ENCODE data around the gene UGT8. TPM values are rescaled to one million over a fixed set of nuclear protein-coding genes. Genes with fewer than 3 reads are reported as not detected.

The UGT8 gene
- total RNA-seq, 8 experiments from 2014 or later = 1.5 to 9.9 (median 3.4) TPM

GRCh38 chr4:114727461-114727860 lies 128.9 kb downstream of the UGT8 start:
- H3K4me1 ChIP-seq (replicated peaks in 1 of 2) = no peaks in the 10 kb centered on the region
- WGBS, 10 experiments = 0% methylated on average over 1 of the region's 1 CpG; no CpG with 5 or more reads in 2 of the 10 experiments

More at GRCh38 chr4:114727461-114727860, 128.9 kb downstream of the UGT8 start:
- no peak overlapping the region for H3K4me3 ChIP-seq
- H3K27ac ChIP-seq = no peak overlapping the region
- in situ Hi-C loops (cut with MboI; ENCODE audit: low pct_unique_long_range_greater_than_20kb in 2 of 9, low sequenced_read_pairs in 9 of 9, unreplicated experiment in 9 of 9) = no loop called here
- no peak for ATAC-seq (replicated peaks in 6 of 8)
